NK-92 (cell line): ENCODE results near the gene MTHFD1L.

Source experiments
- DNase-seq: peaks from one replicate; lab custom pipeline; 2025; ENCODE audit not compliant: unreplicated experiment; lab: John Stamatoyannopoulos, UW

MTHFD1L gene

GRCh38 chr6:150981669-150982068 lies 116.2 kb downstream of the MTHFD1L start:
- DNase-seq = no peak

GRCh38 chr6:150987371-150987828 lies 121.9 kb downstream of the MTHFD1L start:
- DNase-seq = no peak

- DNase-seq = no peak
Observed at GRCh38 chr6:150987855-150988464, 122.5 kb downstream of the MTHFD1L start.

GRCh38 chr6:150991487-150991886 lies 126.0 kb downstream of the MTHFD1L start:
- no peak for DNase-seq

- no peak for DNase-seq
Observed at GRCh38 chr6:150992262-150992661, 126.8 kb downstream of the MTHFD1L start.

- no peak for DNase-seq
Observed at GRCh38 chr6:150992703-150993102, 127.2 kb downstream of the MTHFD1L start.

- DNase-seq = no peak
Observed at GRCh38 chr6:150993253-150993652, 127.8 kb downstream of the MTHFD1L start.

GRCh38 chr6:150994026-150994425 lies 128.5 kb downstream of the MTHFD1L start:
- DNase-seq = no peak

- no peak for DNase-seq
Observed at GRCh38 chr6:150996968-150997367, 131.5 kb downstream of the MTHFD1L start.

GRCh38 chr6:150999107-150999506 lies 133.6 kb downstream of the MTHFD1L start:
- no peak for DNase-seq

- no peak for DNase-seq
Observed at GRCh38 chr6:150999576-150999975, 134.1 kb downstream of the MTHFD1L start.

GRCh38 chr6:151001387-151002056 lies 136.0 kb downstream of the MTHFD1L start:
- no peak for DNase-seq

- no peak for DNase-seq
Observed at GRCh38 chr6:151002057-151002450, 136.6 kb downstream of the MTHFD1L start.

GRCh38 chr6:151002491-151002935 lies 137.0 kb downstream of the MTHFD1L start:
- no peak for DNase-seq

GRCh38 chr6:151004383-151005024 lies 139.0 kb downstream of the MTHFD1L start:
- DNase-seq = no peak

- DNase-seq = no peak
Observed at GRCh38 chr6:151005164-151005563, 139.7 kb downstream of the MTHFD1L start.

- DNase-seq = no peak
Observed at GRCh38 chr6:151005896-151006632, 140.6 kb downstream of the MTHFD1L start.

GRCh38 chr6:151007076-151007475 lies 141.6 kb downstream of the MTHFD1L start:
- DNase-seq = no peak

- no peak for DNase-seq
Observed at GRCh38 chr6:151007922-151008321, 142.4 kb downstream of the MTHFD1L start.

GRCh38 chr6:151008425-151008824 lies 142.9 kb downstream of the MTHFD1L start:
- DNase-seq = no peak

- DNase-seq = no peak
Observed at GRCh38 chr6:151009576-151009975, 144.1 kb downstream of the MTHFD1L start.
